Kidney (tissue), 14 donors: ENCODE measurements around the gene MACROD2. TPM values are rescaled to one million over a fixed set of nuclear protein-coding genes. Genes with fewer than 3 reads are reported as not detected.

Experiments
- DNase-seq, 5 donors: peaks; one replicate each; pipeline ENCODE4 v3.0.0-alpha.2; 2013 to 2020
- FAIRE-seq: peaks from 2 replicates; lab custom pipeline; 2012; peaks lifted over from hg19 to GRCh38; lab: Jason Lieb, UNC
- H3K27ac ChIP-seq, 2 donors: one replicate each; pipeline ENCODE4 v1.7.0; 2013; ENCODE audit warnings: low read depth in 2 of 2, low read length in 2 of 2, inconsistent platforms in 1 of 2
- H3K27me3 ChIP-seq: one replicate; pipeline ENCODE4 v1.7.1; 2013; ENCODE audit warnings: low read length, inconsistent platforms; ENCODE audit not compliant: control insufficient read depth, insufficient read depth
- H3K36me3 ChIP-seq, 3 donors: one replicate each; pipeline versions ENCODE4 v1.7.0 to v1.7.1; 2013; ENCODE audit warnings: low read length in 3 of 3, control low read depth in 1 of 3, inconsistent platforms in 1 of 3; ENCODE audit not compliant: insufficient read depth in 3 of 3, control insufficient read depth in 2 of 3
- H3K4me1 ChIP-seq, 3 donors: one replicate each; pipeline versions ENCODE4 v1.7.0 to v1.7.1; 2013; ENCODE audit warnings: low read length in 3 of 3, inconsistent platforms in 1 of 3, low read depth in 1 of 3; ENCODE audit not compliant: control insufficient read depth in 2 of 3, insufficient read depth in 2 of 3
- H3K4me3 ChIP-seq, 3 donors: one replicate each; pipeline versions ENCODE4 v1.7.0 to v1.8.1; 2013; ENCODE audit warnings: low read length in 3 of 3, control low read depth in 1 of 3, inconsistent platforms in 1 of 3
- H3K9ac ChIP-seq, 3 donors: one replicate each; pipeline versions ENCODE4 v1.7.0 to v1.7.1; 2013; ENCODE audit warnings: low read length in 3 of 3, control low read depth in 1 of 3, inconsistent platforms in 1 of 3
- H3K9me3 ChIP-seq, 3 donors: one replicate each; pipeline versions ENCODE4 v1.7.0 to v1.7.1; 2013; ENCODE audit warnings: low read length in 3 of 3, control low read depth in 1 of 3, inconsistent platforms in 1 of 3; ENCODE audit not compliant: control insufficient read depth in 2 of 3, insufficient read depth in 1 of 3
- intact Hi-C: fragments of 100-400 bp; cut with DNase I; formaldehyde crosslinking; loops from one replicate; pipeline ENCODE4 v1.11.1; 2022
- polyA plus RNA-seq: library from polyadenylated mRNA; stranded (reverse); fragments of 350-450 nt; fragmentation: Illumina TruSeq; extraction: RNeasy Lipid Tissue Mini Kit (QIAGEN cat#74804); gene quantifications from one replicate; pipeline ENCODE4 v1.2.3, GENCODE V29; 2014; ENCODE audit warnings: low read depth, low replicate concordance; ENCODE audit not compliant: insufficient read depth
- total RNA-seq: library from RNA; stranded (reverse); fragmentation: NEBNext Ultra II Directional; extraction: Animal tissue kit (Norgen Biotek cat#: 25700); gene quantifications from one replicate; pipeline ENCODE4 v1.2.1, GENCODE V29; 2021
- TF ChIP-seq, protein P1 (sequence below): IDR thresholded peaks from 3 replicates; pipeline ENCODE4 v1.5.1; 2012; ENCODE audit warnings: mild to moderate bottlenecking, moderate library complexity, borderline replicate concordance; ENCODE audit not compliant: insufficient read depth; ENCODE audit errors: extremely low read depth
- donor health status: control.
- donor health status: control.
- donor health status: control.
- donor health status: control.
- donor health status: control.
- donor health status: DM: yes; HTN: yes; CAD: no.
- donor health status: Normal renal cell carcinoma (clear cell type).

The MACROD2 gene
- total and polyA plus RNA-seq, 2 donors from 2014 or later, result 3.0 to 10.0 TPM

DNA sequence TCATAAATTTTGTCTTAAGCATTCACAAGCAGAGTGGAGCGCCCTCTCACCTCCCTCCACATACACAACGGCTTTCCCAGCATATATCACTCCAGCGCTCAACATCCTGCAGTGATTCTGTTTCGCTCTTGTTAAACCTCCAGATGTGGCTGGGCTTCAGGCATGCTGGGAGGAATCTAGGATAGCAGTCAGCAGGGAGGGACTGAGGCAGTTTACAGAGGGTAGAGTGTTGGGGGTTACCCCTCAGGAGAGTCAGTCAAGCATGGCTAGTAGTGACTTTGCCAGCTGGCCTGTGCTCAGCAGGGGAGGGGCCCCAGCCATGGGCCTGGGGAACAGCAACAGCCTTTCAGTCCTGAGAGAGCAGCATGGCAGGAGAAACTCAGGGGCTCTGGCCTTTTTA is 503.5 kb downstream of the MACROD2 start:
- Histone ChIP-seq H3K9ac (no peak overlapping the region), H3K9me3 (no peaks in the 10 kb centered on the region), H3K27me3 (no peaks in the 10 kb centered on the region), H3K4me3 (no peak overlapping the region), H3K27ac (no peak overlapping the region), H3K4me1 (peaks cover 0 to 4% (median 0%) of the 10 kb centered on the region in 3 donors), H3K36me3 (no peaks in the 10 kb centered on the region)
- TF ChIP-seq, protein P1, sequence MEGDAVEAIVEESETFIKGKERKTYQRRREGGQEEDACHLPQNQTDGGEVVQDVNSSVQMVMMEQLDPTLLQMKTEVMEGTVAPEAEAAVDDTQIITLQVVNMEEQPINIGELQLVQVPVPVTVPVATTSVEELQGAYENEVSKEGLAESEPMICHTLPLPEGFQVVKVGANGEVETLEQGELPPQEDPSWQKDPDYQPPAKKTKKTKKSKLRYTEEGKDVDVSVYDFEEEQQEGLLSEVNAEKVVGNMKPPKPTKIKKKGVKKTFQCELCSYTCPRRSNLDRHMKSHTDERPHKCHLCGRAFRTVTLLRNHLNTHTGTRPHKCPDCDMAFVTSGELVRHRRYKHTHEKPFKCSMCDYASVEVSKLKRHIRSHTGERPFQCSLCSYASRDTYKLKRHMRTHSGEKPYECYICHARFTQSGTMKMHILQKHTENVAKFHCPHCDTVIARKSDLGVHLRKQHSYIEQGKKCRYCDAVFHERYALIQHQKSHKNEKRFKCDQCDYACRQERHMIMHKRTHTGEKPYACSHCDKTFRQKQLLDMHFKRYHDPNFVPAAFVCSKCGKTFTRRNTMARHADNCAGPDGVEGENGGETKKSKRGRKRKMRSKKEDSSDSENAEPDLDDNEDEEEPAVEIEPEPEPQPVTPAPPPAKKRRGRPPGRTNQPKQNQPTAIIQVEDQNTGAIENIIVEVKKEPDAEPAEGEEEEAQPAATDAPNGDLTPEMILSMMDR, result no peak
- intact Hi-C loops, result no loop called here
- DNase-seq (peak in 4 of 5 donors; percentile 38 to 82 (median 68)), FAIRE-seq (no peak)

DNA sequence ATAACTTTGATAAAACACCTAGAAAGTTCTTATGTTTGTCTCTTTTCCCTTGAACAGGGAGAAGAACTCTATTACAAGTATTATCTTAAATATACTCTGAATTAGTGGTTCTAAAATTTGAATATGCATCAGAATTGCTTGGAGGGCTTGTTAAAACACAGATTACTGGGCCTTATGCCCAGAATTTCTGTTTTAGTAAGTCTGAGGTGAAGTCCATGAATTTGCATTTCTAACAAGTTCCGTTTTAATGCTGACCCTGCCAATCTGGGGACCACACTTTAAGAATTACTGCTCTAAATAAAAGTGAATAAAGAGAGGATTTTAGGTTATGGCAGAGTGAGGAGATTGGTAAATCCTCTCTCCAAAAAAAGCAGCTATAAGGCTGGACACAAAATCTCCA is 510.2 kb downstream of the MACROD2 start:
- no peaks in the 10 kb centered on the region for H3K27me3 ChIP-seq
- FAIRE-seq, result no peak
- H3K4me3 ChIP-seq, result no peak overlapping the region
- DNase-seq, result no peak
- TF ChIP-seq, protein P1, result no peak
- H3K4me1 ChIP-seq, result no peaks in the 10 kb centered on the region
- H3K27ac ChIP-seq, result no peak overlapping the region
- H3K9me3 ChIP-seq, result no peaks in the 10 kb centered on the region
- intact Hi-C loops, result no loop called here
- H3K9ac ChIP-seq, result no peak overlapping the region
- H3K36me3 ChIP-seq, result no peaks in the 10 kb centered on the region

DNA sequence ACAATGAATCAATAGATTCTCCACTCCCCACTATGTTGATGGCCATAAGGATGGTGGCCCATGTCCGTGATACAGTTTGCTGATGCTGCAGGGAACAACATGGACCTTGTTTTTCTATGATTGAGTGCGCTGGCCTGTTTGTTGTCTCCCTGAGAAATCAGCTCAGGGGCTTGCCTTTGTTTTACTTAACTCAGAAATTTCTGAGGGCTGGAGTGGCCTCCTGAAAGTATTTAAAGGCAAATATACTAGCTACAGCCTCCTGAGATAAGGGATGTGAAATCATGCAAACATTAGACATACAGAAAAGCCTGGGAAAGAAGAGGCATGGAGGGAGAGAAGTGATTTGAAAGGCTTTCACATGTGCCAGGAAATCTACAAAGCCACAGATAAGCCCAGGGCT is 512.4 kb downstream of the MACROD2 start:
- DNase-seq, result no peak
- TF ChIP-seq, protein P1, result no peak
- no peak for FAIRE-seq
- Histone ChIP-seq H3K9ac (no peak overlapping the region), H3K27ac (no peak overlapping the region), H3K36me3 (no peaks in the 10 kb centered on the region), H3K4me3 (no peak overlapping the region), H3K4me1 (no peaks in the 10 kb centered on the region), H3K27me3 (no peaks in the 10 kb centered on the region), H3K9me3 (no peaks in the 10 kb centered on the region)
- intact Hi-C loops, result no loop called here

DNA sequence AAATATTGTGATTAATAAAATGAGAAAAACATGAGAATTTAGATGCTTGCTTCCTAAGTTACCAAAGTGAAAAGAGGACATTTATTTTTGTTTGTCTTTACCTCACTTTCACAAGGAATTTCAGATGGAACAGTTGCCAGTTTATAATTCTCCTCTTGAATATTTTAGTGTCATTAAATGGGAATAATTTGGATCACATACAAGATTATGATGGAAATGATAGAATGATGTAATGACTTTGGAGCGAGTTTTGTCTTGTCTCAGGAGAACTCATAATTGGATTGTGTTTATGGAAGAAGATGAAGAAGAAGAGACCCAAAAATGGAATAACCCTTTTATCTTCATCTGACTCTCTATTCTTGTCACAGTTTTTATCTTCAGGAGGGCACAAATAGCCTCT is 515.0 kb downstream of the MACROD2 start:
- intact Hi-C loops, result no loop called here
- no peaks in the 10 kb centered on the region for H3K9me3 ChIP-seq
- H3K4me1 ChIP-seq, result no peaks in the 10 kb centered on the region
- FAIRE-seq (no peak), DNase-seq (no peak)
- no peak overlapping the region for H3K27ac ChIP-seq
- no peak overlapping the region for H3K4me3 ChIP-seq
- TF ChIP-seq, protein P1, result no peak
- H3K27me3 ChIP-seq, result no peaks in the 10 kb centered on the region
- H3K9ac ChIP-seq, result no peak overlapping the region
- no peaks in the 10 kb centered on the region for H3K36me3 ChIP-seq
